ENCODE results near the gene TRABD2A. TPM values are rescaled to one million over a fixed set of nuclear protein-coding genes. Genes with fewer than 3 reads are reported as not detected.

The TRABD2A gene
- total RNA-seq, 4 donors from 2014 or later, result 0.47 to 2.7 (median 1.4) TPM

- Histone ChIP-seq H3K36me3 (no peaks in the 10 kb centered on the region), H3K4me1 (no peaks in the 10 kb centered on the region), H3K27me3 (no peaks in the 10 kb centered on the region), H3K4me3 (no peak overlapping the region), H3K9me3 (peaks cover 0 to 4% (median 0%) of the 10 kb centered on the region in 3 donors), H3K27ac (no peak overlapping the region)
- 18 to 59% methylated on average over 4 of the region's 4 CpGs for WGBS, 2 donors (ENCODE audit: low coverage in 1 of 2)
- TF ChIP-seq POLR2A (IDR thresholded peaks at IDR 0.05), result no peak
- TF ChIP-seq EP300 (IDR thresholded peaks at IDR 0.05), result no peak
- TF ChIP-seq POLR2AphosphoS5 (IDR thresholded peaks at IDR 0.05), result no peak
- ATAC-seq, result no peak
Observed at GRCh38 chr2:84807063-84807485, 73.8 kb downstream of the TRABD2A start.

DNA sequence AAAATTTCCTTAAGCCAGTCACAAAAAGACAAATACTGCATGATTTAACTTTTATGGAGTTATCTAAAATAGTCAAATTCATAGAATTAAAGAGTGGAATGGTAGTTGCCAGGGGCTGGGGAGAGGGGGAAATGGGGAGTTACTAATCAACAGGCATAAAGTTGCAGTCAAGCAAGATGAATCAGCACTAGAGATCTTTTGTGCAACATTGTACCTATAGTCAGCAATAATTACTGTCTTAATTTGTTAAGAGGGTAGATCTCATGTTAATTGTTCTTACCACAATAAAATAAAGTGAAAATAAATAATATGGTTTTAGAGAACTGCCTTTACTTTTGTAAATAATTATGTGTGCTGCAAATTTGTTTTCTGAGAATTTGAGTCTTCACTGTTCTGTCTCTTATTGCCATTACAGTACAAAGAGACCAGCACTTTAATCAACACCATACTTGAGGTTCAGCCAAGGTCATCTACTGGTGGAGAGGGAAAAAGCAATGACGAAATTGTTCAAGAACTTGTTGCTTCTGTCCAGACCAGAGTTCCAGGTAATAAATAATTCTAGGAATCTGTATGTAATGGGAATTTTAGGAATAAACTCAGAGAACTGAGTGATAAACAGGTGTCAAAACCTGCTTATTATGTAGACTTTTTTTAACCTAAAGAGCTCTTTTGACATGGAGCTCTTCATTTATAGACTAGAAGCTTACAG, 75.5 kb downstream of the TRABD2A start:
- Histone ChIP-seq H3K27ac (no peak overlapping the region), H3K36me3 (no peaks in the 10 kb centered on the region), H3K9me3 (peaks cover 0 to 8% (median 0%) of the 10 kb centered on the region in 3 donors), H3K4me1 (no peaks in the 10 kb centered on the region), H3K4me3 (no peak overlapping the region), H3K27me3 (no peaks in the 10 kb centered on the region)
- 29 to 42% methylated on average over 1 of the region's 1 CpG for WGBS, 2 donors (ENCODE audit: low coverage in 1 of 2)
- ATAC-seq, result no peak
- no peak for TF ChIP-seq EP300 (IDR thresholded peaks at IDR 0.05)
- no peak for TF ChIP-seq POLR2A (IDR thresholded peaks at IDR 0.05)
- TF ChIP-seq, protein P1, sequence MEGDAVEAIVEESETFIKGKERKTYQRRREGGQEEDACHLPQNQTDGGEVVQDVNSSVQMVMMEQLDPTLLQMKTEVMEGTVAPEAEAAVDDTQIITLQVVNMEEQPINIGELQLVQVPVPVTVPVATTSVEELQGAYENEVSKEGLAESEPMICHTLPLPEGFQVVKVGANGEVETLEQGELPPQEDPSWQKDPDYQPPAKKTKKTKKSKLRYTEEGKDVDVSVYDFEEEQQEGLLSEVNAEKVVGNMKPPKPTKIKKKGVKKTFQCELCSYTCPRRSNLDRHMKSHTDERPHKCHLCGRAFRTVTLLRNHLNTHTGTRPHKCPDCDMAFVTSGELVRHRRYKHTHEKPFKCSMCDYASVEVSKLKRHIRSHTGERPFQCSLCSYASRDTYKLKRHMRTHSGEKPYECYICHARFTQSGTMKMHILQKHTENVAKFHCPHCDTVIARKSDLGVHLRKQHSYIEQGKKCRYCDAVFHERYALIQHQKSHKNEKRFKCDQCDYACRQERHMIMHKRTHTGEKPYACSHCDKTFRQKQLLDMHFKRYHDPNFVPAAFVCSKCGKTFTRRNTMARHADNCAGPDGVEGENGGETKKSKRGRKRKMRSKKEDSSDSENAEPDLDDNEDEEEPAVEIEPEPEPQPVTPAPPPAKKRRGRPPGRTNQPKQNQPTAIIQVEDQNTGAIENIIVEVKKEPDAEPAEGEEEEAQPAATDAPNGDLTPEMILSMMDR (IDR thresholded peaks at IDR 0.05), result no peak
- no peak for TF ChIP-seq POLR2AphosphoS5 (IDR thresholded peaks at IDR 0.05)

- no peak for TF ChIP-seq POLR2AphosphoS5 (IDR thresholded peaks at IDR 0.05)
- TF ChIP-seq EP300 (IDR thresholded peaks at IDR 0.05), result no peak
- TF ChIP-seq, protein P1 (IDR thresholded peaks at IDR 0.05), result no peak
- no peak for TF ChIP-seq POLR2A (IDR thresholded peaks at IDR 0.05)
- H3K27ac ChIP-seq, result no peak overlapping the region
- H3K4me1 ChIP-seq, result no peaks in the 10 kb centered on the region
- H3K4me3 ChIP-seq, result no peak overlapping the region
- 65 to 100% methylated on average over 1 to 2 of the region's 2 CpGs for WGBS, 2 donors (ENCODE audit: low coverage in 1 of 2)
- ATAC-seq, result no peak
- no peaks in the 10 kb centered on the region for H3K36me3 ChIP-seq
- no peaks in the 10 kb centered on the region for H3K27me3 ChIP-seq
- peaks cover 0 to 4% (median 0%) of the 10 kb centered on the region in 3 donors for H3K9me3 ChIP-seq
Observed at GRCh38 chr2:84801811-84802210, 79.1 kb downstream of the TRABD2A start.

DNA sequence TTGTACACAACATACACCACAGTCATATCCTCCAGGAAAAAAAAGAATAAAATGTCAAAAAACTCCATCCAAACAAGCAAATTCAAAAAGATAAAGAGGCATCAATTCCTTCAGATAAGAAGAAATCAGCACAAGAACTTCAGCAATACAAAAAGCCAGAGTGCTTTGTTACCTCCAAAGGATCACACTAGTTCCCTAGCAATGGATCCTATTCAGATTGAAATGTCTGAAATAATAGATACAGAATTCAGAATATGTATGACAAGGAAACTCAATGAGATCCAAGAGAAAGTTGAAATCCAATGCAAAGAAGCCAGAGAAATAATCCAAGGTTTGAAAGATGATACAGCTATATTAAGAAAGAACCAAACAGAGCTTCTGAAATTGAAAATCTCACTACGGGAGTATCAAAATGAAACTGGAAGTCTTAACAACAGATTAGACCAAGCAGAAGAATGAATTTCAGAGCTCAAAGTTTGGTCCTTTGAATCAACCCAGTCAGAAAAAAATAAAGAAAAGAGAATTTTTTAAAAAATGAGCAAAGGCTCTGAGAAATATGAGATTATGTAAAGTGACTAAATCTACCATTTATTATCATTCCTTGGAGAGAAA, 80.6 kb downstream of the TRABD2A start:
- H3K27me3 ChIP-seq, result no peaks in the 10 kb centered on the region
- no peak overlapping the region for H3K27ac ChIP-seq
- peaks cover 0 to 4% (median 0%) of the 10 kb centered on the region in 3 donors for H3K9me3 ChIP-seq
- WGBS, 2 donors (ENCODE audit: low coverage in 1 of 2), result 36 to 69% methylated on average over 1 of the region's 1 CpG
- no peaks in the 10 kb centered on the region for H3K4me1 ChIP-seq
- ATAC-seq, result no peak
- H3K36me3 ChIP-seq, result no peaks in the 10 kb centered on the region
- no peak overlapping the region for H3K4me3 ChIP-seq
- TF ChIP-seq, protein P1 (IDR thresholded peaks at IDR 0.05), result no peak
- TF ChIP-seq EP300 (IDR thresholded peaks at IDR 0.05) (no peak), POLR2A (IDR thresholded peaks at IDR 0.05) (no peak), POLR2AphosphoS5 (IDR thresholded peaks at IDR 0.05) (no peak)

DNA sequence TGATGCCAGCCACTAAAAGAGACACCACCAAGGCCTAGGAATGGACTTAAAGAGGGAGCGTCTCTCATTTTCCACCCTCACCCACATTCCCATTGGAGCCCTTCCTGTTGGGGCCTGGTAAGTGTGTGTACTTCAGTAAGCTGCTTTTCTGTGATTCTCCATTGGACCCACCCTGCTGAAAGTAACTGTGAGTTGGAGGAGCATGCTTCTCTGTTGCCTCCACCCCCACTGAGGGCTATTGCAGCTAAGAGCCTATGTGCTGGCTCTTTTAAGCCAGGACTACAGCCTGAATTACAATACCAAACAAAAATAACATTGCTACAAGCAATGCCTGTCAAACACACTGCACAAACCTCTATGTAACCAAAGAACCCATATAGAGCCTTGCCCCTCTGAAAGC, 81.1 kb downstream of the TRABD2A start:
- ATAC-seq, result no peak
- Histone ChIP-seq H3K4me1 (no peaks in the 10 kb centered on the region), H3K27ac (no peak overlapping the region), H3K9me3 (peaks cover 0 to 4% (median 0%) of the 10 kb centered on the region in 3 donors), H3K27me3 (no peaks in the 10 kb centered on the region), H3K36me3 (no peaks in the 10 kb centered on the region), H3K4me3 (no peak overlapping the region)
- WGBS, 2 donors (ENCODE audit: low coverage in 1 of 2), result 75 to 80% methylated on average over 1 of the region's 1 CpG
- TF ChIP-seq POLR2AphosphoS5 (IDR thresholded peaks at IDR 0.05) (no peak), EP300 (IDR thresholded peaks at IDR 0.05) (no peak), POLR2A (IDR thresholded peaks at IDR 0.05) (no peak)
- TF ChIP-seq, protein P1 (IDR thresholded peaks at IDR 0.05), result no peak
